Stimulated activated CD4-positive, alpha-beta T cell treated with anti-CD3 and anti-CD28 coated beads, Interleukin-2, amount 100 ng/mL, for 48 hours (primary cell): ENCODE measurements around the gene KDM4C.
"Not testable (repeated sequence)": the region's sequence is repeated elsewhere in the genome, so short reads cannot be mapped to it uniquely, and the experiment has no call there.

Experiments used
- DNase-seq, 2 donors: peaks; one replicate each; pipeline ENCODE4 v3.0.0-alpha.2; 2020

The KDM4C gene

DNA sequence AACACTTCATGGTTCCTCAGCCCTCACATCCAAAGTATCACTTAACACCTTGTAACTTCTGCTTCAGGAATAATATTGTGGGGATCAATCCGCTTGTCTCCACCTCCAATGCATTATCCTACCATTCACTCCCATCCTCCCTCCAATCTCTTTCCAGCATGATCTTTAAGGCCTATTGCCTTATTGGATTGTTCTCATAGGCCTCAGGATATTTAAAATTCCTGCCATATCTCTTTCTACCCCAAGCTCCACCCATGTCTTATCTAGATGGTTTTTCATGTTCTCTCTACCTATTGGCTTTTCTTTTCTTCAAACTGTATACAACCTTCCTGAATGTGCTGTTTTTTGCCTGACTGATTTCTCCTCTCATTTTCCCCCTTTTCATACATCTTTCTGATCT is 7.2 kb downstream of the KDM4C start:
- DNase-seq: no peak

DNA sequence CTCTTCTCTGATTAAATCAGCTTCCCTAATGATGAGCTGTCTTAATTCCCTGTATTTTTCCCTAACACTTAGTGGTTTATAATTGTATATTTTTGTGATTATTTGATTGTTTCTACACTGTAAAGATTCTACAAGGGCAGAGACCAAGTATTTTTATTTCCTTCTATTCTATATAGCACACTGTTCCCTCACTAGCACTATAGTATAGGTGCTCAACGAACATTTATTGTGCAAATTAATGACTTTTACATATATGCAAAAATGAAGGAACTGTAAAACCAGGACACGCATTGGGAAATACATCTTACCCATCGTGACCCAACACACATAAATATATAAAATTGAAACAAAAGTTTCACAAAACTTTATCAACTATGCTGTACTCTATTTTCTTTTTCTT is 7.6 kb downstream of the KDM4C start:
- DNase-seq: no peak

DNA sequence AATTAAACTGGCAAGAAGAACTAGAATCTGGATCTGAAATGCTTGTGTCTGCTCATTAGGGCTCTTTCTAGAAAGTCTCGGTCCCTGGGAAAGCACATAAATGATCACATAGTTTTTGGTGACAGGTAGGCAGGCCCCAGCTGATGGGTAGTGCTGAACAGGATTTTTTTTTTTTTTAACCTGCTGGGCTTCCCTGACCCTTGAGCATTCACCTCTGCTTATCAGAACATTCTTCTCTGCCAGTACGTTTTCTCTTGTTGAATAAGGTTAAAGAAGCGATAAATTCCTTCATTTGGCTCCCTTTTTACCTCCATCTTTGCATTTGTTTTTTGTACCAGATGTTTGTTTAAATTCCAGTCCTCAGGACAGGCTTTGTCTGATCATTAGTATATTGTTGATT is 8.8 kb downstream of the KDM4C start:
- no peak for DNase-seq

DNA sequence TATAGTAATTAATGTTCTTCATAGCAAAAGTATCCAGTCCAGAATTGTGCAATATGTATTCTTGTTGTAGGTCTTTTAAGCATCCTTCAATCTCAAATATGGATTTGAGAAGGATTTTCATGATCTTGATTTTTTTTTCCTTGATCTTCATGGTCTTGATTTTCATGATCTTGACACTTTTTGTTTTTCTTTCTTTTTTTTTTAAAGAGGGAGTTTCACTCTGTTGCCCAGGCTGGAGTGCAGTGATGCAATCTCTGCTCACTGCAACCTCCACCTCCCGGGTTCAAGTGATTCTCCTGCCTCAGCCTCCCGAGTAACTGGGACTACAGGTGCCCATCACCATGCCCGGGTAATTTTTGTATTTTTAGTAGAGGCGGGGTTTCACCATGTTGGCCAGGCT is 10.8 kb downstream of the KDM4C start:
- not testable (repeated sequence) for DNase-seq

DNA sequence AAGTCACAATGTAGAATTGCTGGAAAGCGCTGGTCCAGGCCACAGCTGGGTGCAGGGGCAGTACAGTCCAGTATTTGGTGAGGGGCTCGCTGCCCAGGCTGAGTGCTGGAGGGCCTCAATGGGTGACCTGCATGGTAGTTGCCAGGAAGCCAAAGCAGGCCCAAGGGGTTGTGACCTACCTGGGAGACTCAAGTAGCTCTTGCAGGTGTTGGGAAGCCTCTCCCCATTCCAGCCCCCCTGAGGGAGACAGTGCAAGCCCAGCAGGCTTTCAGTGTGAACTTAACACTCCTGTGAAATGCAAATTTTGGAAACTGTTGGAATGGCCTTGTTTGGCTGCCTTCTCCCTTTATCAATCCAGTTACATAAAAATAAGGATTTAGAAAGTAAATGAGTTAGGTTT is 13.9 kb downstream of the KDM4C start:
- DNase-seq: no peak

DNA sequence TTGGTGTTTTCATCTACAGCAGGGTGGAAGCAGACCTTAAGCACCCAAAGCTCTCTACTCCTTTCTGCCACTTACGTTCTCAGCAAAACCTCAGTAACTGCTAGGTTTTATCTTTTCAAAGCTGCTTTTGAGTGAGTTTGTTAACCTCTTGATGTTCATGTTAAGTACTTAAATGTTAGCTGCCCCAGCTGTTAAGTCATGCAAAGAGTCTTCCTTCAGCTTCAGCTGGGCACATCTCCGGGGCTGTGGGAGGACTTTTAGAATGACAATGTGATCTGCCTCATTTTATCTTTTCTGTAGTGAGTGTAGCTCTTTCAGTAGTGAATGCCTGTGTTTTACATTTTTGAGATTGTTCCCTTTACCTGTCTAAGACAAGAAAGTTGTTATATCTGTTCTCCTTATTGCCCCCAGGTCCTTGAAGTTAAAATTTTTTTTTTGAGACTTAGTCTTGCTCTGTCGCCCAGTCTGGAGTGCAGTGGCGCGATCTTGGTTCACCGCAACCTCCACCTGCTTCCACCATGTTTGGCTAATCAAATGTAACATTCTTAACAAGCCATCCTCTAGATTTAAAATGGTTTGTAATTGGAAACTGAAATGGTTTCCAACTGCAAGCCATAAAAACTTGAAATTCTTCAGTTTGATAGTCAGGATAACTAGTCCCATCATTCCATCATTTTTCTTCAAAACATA is 19.6 kb downstream of the KDM4C start:
- no peak for DNase-seq

DNA sequence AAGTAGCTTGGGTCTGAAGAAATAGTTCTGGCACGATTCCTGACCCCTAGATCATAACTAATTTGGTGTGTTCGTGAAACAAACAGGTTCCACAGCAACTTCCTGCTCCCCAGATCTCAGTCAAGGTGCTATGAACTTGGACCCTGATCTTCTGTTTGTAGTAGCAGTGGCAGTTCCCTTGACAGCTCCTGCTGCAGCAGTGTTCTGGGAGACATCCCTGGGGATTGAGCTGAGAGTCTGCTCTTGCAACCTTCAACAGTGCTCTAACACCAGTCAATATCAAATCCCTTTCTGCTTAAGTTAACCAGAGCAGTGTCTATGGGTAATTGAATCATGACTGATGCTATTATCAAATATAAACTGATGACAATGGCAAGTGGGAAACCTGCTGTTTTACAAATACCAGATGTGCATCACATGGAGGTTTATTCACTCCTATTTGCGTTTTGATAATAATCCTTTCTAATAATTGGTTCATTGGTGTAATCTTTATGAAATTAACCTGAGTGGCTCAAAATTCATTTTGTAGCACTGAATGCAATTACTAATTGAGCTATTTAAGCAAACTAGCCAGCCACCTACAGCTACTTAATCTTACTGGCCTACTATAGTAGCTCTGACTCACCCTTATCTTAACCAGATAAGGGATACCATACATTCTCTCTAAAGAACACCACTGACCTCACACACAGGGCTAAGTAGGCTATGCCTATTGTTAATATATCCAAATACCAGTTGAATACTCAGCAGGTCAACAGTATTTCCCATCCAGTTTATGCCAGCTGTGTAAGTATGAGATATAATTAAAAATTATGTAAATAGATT is 21.9 kb downstream of the KDM4C start:
- no peak for DNase-seq

DNA sequence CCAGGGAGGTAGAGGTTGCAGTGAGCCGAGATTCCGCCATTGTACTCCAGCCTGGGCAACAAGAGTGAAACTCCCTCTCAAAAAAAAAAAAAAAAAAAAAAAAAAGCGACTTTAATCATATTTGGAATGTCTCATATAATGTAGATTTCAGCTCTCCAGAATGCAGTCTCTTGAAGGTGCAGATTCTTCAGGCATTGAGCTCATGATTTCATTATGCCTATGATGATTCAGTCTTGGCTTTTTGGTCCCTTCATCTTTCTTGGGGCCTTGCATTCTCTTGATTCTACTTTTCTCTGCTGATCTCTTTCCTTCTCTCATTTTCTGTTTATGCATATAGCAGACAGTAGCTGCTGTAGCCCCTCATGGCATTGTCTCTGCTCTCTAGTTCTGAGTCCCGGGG is 22.9 kb downstream of the KDM4C start:
- DNase-seq: no peak

DNA sequence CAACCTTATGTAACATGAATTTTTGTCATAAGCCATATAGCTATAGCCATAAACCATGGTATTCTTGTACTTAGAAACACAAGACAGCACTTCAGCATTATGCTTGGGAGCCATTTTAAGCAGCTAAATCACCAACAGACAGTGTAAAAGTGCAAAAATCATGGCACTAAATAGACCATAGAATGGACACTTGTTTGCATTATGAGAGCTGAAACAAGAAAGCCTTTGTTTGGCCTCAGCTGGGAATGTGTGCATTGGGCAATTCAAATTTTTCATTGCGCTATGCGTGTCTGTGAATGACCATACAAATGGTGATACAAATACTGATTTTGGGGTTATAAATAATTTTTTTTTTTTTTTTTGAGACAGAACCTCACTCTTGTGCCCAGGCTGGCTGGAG is 23.7 kb downstream of the KDM4C start:
- no peak for DNase-seq

DNA sequence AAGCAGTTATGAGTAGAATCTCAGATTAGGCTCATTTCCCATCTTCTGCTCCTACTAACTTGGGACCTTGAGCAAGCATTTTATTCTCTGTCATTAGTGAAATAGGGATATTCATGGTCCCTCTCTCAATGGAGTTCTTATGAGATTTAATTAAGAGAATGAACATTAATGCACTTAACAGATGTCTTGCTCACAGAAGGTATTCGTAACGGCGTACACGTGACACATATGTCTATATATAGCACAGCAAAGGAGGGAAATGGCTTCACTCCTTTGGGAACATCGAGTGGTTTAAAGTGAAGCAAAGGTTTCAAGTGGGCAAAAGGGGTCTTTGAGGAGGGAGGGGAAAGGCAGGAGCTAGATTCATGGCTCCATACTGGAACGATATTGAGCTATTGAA is 24.6 kb downstream of the KDM4C start:
- no peak for DNase-seq

DNA sequence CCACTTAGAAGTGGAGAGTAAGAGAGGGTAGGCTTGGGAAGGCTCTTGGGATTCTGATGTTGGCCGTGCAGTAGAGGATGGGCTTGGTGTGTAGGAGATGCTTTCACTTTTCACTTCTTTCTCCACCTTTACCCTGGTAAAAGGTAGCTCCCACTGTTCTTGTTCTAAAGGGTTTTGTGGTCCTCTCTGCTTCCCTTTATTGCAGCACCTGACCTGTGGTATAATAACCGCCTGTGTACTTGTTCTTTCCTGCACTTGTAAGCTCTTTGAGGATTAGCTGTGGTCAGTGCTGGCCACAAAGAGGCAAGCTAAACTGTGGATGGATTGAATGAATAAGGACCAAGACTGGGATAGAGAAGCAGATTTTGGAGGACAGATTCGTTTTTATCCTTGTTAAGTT is 25.2 kb downstream of the KDM4C start:
- no peak for DNase-seq

DNA sequence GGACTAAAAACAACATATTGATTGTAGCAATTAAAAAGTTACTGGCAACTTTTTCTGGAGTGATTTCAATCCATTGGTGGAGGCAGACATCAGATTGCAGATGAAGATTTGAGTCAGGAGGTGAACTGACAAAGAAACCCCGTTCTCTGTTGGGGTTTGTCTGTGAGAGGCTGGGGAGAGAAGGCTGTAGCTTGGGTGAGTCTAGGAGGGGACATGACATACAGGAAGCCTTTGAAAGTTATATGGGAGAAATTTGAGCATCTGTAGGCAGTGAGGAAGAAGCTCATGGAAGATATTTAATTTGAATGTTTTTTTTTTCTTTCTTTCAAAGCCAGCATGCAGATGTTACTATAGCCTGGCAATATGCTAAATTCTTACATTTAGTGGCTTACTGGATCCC is 26.0 kb downstream of the KDM4C start:
- DNase-seq: no peak

DNA sequence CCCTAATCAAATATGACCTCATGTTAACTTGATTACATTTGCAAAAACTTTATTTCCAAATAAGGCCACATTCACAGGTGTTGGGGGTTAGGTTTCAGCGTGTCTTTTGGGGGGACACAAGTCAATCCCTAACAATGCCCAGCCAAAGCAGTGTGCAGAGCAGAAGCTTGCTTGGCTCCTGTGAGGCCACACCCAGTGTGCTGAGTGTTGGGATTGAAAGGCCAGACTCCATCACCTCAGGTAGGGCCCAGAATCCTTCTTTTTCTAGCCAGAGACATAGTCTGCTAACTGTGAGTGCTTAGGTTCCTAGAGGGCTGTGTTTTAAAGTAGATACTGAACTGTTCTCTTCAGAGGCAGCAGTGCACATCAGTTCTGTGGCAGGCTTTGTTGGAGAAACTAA is 27.9 kb downstream of the KDM4C start:
- DNase-seq: no peak

DNA sequence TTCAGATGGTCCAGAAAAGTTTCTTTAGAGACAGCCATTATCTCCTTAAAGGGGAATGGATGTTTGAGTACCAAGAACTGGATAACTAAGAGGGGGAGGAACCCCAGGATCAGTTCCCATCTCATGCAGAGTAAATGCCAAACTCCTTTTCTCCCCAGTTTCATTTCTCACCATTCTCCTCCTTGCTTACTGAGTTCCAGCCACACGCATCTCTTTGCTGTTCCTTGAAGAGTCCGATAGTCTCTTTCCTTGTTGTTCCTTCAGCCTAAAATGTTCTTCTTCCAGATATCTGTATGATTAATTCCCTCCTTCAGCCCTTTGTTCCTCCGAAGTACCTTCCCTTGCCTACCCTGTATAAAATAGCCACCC is 30.0 kb downstream of the KDM4C start:
- DNase-seq: no peak

DNA sequence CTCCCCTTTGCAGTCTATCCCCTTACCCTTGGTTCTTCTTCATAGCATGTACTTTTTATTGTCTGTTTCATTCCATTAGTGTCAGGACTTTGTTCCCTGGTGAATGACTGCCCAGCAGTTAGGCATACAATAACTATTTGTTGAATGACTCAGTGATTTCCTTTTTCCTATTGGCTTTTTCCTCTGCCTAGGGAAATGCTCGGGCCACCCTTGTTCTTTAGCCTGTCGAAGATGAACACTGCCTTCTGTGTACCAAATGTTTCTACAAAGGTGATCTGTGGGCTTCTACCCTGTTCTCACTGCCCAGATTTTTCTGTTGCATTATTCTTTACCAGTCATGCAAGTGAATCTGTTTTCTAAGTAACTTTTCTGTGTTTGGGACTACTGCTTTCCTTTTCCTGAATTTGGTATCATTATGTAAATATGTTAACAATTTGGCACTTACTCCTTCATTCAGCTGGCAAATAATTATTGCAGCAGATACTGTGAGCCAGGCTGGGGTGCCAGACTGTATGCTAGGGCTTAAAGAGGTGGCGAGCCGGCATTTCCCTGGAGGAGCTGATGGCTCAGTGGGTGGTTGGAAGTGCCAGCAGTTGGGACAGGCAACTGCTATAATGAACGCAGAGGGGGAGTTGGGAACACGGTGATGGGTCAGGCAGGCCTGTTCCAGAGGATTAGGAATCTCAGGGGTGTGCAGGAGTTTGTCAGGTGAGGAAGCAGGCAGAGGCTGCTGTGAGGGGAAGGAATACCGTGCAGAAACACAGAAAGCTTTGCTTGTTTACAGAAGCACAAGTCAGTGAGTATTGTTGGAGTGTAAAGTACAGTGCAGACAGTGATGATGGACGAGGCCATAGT is 30.6 kb downstream of the KDM4C start:
- no peak for DNase-seq

DNA sequence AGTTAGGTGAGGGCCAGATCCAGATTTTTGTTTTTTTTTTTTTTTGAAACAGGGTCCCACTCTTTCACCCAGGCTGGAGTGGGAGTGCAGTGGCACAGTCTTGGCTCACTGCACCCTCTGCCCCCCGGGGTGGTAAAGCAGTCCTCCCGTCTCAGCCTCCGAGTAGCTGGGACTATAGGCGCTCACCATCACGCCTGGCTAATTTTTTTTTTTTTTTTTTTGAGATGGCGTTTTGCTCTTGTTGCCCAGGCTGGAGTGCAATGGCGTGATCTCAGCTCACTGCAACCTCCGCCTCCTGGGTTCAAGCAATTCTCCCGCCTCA is 31.2 kb downstream of the KDM4C start:
- DNase-seq: not testable (repeated sequence)

DNA sequence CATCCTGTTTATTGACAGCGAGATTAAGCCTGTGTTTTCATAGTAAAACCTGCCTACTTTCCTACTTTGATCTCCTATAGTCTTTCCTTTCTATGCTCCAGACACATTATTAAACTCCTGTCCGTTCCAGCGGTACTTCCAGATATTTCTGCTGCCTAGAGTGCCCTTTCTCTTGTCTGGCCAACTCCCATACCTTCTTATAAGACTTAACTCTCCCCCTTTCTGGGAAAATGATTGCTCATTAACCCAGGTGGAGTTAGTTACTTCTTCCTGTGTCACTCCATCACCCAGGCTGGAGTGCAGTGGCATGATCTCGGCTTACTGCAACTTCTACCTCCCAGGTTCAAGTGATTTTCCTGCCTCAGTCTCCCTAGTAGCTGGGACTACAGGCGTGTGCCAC is 33.1 kb downstream of the KDM4C start:
- no peak for DNase-seq

DNA sequence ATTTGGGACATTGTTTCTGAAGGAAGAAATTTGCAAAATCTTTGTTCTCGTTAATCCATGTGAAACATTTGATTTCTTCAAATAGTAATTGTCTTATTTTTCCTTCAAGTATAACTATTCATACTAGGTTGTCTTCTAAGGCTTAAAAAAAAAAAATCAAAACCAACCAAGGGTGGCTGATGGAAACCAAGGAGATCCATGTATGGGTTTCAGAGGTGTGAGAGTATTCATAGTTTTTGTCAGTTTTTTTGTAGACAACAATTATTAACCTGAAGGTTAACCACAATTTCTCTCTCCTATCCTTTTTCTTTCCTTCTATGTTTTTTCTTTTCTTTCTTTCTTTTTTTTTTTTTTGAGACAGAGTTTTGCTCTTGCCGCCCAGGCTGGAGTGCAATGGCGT is 35.4 kb downstream of the KDM4C start:
- DNase-seq: no peak

DNA sequence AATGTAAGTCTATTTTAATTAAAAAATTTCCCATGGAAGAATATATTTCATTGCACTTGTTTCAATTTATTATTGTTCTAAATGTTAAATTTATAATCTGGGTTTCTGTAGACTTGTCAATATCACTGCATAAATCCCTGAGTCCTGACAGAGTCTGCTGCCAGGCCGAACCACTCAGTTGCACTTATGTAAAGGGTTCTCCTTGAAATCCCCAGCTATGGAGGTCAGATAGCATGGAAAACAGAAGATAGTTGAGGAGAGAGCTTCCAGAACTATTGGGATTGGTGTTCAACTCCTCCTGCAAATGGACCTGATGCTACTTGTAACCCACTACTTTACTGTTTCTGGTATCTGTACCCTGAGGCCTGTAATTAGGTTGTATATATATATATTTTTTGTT is 37.2 kb downstream of the KDM4C start:
- no peak for DNase-seq

DNA sequence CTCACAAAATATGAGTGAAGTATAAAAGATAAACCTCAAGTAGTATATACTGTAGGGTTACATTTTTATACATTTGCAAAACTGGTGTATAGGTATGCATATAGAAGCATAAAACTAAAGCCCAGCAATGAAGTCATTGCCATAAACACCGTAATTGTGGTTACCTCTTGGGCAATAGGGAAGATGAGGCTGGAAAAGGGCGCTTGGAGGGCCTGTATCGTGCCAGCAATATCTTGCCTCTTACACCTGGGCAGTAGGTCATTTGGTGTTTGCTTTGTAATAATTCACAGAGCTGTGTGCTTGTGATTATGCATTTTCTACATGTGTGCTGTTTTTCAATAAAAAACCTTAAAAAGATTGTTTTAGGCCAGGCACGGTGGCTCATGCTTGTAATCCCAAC is 45.2 kb downstream of the KDM4C start:
- no peak for DNase-seq

DNA sequence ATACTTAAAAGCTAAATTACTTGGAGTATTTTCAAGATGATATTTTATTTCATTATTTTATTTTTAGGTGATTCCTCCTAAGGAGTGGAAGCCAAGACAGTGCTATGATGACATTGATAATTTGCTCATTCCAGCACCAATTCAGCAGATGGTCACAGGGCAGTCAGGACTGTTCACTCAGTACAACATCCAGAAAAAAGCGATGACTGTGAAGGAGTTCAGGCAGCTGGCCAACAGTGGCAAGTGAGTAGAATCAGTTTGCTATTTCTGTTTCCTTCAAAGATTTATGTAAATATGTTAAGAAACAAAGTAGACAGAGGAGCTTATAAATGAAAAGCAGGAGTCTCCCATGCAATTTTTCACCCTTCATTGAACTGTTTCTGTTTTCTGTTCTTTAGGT is 47.8 kb downstream of the KDM4C start:
- no peak for DNase-seq

DNA sequence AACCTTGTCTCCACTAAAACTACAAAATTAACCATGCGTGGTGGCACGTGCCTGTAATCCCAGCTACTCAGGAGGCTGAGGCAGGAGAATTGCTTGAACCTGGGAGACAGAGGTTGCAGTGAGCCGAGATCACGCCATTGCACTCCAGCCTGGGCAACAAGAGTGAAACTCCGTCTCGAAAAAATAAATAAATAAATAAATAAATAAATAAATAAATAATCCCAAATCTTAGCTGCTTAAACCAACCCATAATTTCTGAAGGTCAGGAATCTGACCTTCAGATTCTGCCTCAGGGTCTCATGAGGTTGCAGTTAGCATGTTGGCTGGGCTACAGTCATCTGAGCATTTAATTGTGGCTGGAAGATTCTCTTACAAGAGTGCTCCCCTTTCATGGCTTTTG is 48.5 kb downstream of the KDM4C start:
- not testable (repeated sequence) for DNase-seq

DNA sequence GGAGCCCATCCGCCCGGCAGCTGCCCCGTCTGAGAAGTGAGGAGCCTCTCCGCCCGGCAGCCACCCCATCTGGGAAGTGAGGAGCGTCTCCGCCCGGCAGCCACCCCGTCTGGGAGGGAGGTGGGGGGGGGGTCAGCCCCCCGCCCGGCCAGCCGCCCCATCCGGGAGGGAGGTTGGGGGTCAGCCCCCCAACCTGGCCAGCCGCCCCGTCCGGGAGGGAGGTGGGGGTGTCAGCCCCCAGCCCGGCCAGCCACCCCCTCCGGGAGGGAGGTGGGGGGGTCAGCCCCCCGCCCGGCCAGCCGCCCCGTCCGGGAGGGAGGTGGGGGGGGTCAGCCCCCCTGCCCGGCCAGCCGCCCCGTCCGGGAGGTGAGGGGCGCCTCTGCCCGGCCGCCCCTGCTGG is 49.9 kb downstream of the KDM4C start:
- DNase-seq: not testable (repeated sequence)

DNA sequence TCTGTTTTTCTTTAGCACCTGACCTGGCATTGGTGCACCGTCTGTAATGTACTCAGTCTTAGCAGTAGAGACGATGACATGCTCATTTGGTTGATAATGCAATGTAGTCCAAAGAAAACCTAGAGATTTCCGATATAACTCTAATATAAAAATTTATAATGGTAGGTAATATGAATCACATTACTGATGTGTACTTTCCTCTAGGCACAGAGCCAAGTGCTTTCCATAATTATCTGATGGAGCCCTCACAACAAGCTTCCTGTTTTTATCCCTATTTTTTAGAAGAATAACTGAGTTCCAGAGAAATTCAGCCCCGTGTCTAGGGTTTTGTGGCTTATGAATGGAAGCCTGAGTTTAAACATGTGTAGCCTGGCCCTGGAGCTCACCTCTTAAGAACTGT is 53.7 kb downstream of the KDM4C start:
- no peak for DNase-seq
